ENCODE data around the gene GKN2. TPM values are rescaled to one million over a fixed set of nuclear protein-coding genes. Genes with fewer than 3 reads are reported as not detected.

Gene GKN2
- total and polyA plus RNA-seq, 2 of the 13 experiments (the other 11 are each of a cell fraction or from before 2014, with no cell fraction given): not detected

DNA sequence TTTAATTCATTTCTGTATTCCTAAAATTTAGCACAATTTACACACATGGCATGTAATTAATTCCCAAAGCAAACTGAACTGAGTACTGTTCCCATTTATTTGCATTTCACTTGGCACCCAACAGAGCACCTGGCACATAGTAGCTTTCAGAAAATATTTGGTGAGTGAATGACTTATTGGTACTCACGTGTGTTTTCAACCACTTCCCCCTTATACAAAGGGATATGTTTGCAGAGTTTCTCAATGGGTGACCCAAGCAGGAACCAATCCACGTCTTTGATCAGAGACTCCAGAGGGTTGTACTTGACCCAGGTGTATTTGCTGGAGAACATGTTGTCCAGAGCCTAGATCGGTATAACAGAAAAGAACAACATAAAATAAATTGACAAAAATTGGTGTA is 6.6 kb downstream of the GKN2 start:
- Histone ChIP-seq H4K20me1 (ENCODE audit: insufficient read depth, low read length) (no peaks in the 10 kb centered on the region), H3K36me3 (replicated peaks in 1 of 2; ENCODE audit: control insufficient read depth in 1 of 2, insufficient read depth in 2 of 2, low read length in 2 of 2) (no peaks in the 10 kb centered on the region), H3K9me3 (ENCODE audit: low read length) (no peaks in the 10 kb centered on the region), H3K79me2 (ENCODE audit: insufficient read depth, low read length) (no peaks in the 10 kb centered on the region), H3K27me3 (ENCODE audit: control insufficient read depth in 1 of 2, insufficient read depth in 2 of 2, low read length in 2 of 2) (peaks cover 0 to 7% of the 10 kb centered on the region in 2 experiments; a peak in 3 of 5 replicates), H3K4me2 (ENCODE audit: low read depth, low read length) (no peak overlapping the region), H3K27ac (ENCODE audit: extremely low read length, insufficient read depth, low read length) (no peak overlapping the region), H3K4me1 (ENCODE audit: insufficient read depth, low read length) (peaks cover 18% of the 10 kb centered on the region), H3K4me3 (replicated peaks in 1 of 3; ENCODE audit: insufficient read depth in 1 of 3, low read depth in 2 of 3, low read length in 3 of 3) (no peak overlapping the region), H3K9ac (ENCODE audit: insufficient read depth, low read depth, low read length) (no peak overlapping the region), H2AFZ (ENCODE audit: low read length) (no peak overlapping the region)
- FAIRE-seq: no peak
- no TSS peak for BruUV-seq (replicated peaks)
- ChIA-PET CTCF (ENCODE audit: low intra/inter-chr PET ratio, low total read pairs) (no interaction called here), POLR2A (no interaction called here)
- WGBS (ENCODE audit: low lambda C conversion rate): 1% methylated on average over 3 of the region's 3 CpGs
- ATAC-seq: no peak
- in situ Hi-C loops (cut with HindIII; ENCODE audit: extremely low pct_ligation_motif_present, low pct_unique_long_range_greater_than_20kb): loop anchor here (10.0 kb wide), 1 partner anchor 359 kb away; no protein-coding TSS in a partner anchor
- intact Hi-C loops (cut with micrococcal nuclease; ENCODE audit: unreplicated experiment): no loop called here
- no peak for TF ChIP-seq TEAD3 (CRISPR knock-in tag; optimal IDR thresholded peaks at IDR 0.05; ENCODE audit: borderline replicate concordance)
- TF ChIP-seq TAF15 (IDR thresholded peaks at IDR 0.05; ENCODE audit: low read depth, low read length, poor library complexity, severe bottlenecking): no peak
- no peak for TF ChIP-seq ZNF629 (CRISPR knock-in tag; conservative IDR thresholded peaks at IDR 0.05)
- no peak for TF ChIP-seq STAT6 (CRISPR knock-in tag; IDR thresholded peaks at IDR 0.05; ENCODE audit: borderline replicate concordance)
- no peak for TF ChIP-seq ZNF609 (CRISPR knock-in tag; IDR thresholded peaks at IDR 0.05; ENCODE audit: borderline replicate concordance)
- no peak for DNase-seq (ENCODE audit: low spot score)
